Activated naive CD8-positive, alpha-beta T cell treated with anti-CD3 and anti-CD28 coated beads, Interleukin-2, amount 50 U/mL, for 16 hours (primary cell): ENCODE data around the gene LDLRAD4.
A peak's percentile ranks its signal among the peaks of the same experiment; 100 is the strongest.

Experiments used
- DNase-seq: peaks from one replicate; pipeline ENCODE4 v3.0.0-alpha.2; 2020; ENCODE audit warnings: low read depth, low spot score

Gene LDLRAD4

DNA sequence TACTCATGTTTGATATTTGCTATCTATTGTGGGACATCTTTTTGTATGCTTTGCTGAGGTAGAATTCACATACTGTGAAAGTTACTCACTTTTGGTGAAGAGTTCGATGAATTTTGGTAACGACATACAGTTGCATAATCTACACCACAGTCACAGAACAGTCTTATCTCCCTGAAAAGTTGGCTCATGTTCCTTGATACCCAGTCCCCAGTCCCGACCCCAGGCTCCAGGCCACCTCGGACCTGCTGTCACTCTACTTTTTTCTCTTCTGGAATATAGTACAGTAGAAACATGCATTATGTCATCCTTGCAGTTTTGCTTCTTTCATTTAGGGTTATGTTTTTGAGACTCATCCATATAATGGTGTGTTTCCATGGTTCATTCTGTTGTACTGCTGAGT is 316.1 kb downstream of the LDLRAD4 start:
- no peak for DNase-seq

DNA sequence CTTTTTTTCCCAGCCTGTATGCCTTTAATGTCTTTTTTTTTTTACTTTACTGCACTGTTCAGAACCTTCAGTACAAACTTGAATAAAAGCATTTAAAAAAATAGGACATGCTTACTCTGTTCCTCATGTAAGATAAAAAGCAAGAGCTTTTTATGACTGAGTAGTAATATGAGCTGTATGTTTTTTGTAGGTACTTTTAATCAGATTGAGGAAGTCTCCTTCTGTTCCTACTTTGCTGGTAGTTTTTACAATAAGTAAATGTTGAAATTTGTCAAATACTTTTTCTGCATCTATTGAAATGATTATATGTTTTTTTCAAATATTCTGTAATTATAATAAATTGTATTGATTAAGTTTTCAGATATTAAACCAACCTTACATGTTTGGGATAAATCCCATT is 318.0 kb downstream of the LDLRAD4 start:
- no peak for DNase-seq

DNA sequence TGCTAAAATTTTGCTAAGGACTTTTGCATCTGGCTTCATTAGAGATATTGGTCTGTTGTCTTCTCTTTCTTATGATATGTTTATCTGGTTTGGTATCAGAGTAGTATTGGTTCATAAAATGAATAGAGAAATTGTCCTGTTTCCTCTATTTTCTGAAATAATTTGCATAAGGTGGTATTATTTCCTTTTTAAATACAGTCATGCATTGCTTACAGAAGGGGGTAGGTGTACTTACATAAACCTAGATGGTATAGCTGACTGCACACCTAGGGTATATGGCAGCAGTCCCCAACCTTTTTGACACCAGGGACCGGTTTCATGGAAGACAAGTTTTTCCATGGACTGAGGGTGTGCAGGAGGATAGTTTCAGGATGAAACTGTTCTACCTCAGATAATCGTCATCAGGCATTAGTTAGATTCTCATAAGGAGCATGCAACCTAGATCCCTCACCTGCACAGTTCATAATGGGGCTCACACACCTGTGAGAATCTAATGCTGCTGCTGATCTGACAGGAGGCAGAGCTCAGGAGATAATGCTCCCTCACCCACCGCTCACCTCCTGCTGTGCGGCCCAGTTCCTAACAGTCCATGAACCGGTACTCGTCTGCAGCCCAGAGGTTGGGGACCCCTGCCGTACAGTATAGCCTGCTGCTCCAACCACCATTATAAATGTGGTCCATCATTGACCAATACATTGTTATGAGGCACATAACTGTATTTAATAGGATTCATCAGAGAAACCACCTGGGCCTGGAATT is 318.6 kb downstream of the LDLRAD4 start:
- DNase-seq = no peak

DNA sequence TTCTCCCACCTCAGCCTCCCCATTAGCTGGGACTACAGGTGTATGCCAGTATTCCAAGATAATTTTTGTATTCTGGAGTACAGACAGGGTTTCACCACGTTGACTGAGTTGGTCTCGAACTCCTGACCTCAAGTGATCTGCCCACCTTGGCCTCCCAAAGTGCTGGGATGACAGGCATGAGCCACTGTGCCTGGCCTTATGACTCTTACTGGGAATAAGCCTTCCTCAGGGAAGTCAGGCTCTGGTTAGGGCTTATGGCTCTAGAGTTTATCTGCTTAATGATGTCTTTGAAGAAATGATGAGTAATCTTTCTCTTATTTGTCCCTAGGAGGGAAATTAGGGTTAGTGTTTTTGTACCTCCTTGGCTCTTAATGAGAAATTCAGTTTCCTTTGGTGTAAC is 320.1 kb downstream of the LDLRAD4 start:
- no peak for DNase-seq

DNA sequence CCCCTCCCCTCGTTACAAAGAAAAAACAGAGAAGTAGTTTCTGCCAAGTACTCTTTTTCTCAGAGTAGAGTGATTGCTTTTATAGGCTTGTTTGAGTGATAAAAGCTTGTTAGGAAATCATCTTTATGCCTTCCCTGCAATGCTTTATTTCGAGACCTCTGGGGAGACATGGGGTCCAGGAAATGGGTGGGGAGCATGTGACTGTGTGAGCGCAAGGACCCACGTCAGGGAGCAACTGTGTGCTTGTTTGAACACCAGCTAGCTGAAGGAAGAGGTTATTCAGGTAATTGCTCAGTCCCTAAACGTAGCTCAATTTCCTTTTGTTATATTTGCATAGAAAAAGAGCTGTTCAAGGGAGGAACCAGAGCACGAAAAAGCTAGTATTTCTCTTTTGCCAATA is 320.5 kb downstream of the LDLRAD4 start:
- DNase-seq = no peak

DNA sequence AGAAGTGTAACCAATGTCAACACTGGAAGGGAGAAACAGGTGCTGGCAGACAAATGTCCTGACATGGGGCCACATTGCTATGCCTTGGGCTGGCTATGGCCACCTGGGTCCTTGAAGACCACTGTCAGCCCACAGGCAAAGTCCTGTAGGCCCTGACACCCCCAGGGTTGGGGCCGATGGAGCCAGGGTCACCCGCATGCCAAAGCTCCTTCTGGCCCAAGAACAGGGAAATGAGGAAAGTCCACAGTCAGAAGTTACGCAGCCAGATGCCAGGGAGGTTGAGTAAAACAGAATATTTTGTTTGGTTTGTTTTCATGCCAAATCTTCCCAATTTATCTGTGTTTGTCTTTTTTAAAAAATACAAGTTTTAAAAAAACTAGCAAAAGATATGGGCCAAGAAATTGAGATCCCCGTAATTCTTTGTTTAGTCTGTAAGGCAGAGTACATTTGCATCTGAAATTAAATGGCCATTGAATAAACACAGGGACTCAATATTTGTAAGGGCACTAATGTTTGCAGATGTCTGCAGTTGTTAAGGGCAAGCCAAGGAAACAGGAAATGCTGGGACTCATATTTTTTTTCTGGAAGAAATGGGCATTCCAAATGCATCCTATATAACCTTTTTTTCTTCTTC is 321.4 kb downstream of the LDLRAD4 start:
- no peak for DNase-seq

DNA sequence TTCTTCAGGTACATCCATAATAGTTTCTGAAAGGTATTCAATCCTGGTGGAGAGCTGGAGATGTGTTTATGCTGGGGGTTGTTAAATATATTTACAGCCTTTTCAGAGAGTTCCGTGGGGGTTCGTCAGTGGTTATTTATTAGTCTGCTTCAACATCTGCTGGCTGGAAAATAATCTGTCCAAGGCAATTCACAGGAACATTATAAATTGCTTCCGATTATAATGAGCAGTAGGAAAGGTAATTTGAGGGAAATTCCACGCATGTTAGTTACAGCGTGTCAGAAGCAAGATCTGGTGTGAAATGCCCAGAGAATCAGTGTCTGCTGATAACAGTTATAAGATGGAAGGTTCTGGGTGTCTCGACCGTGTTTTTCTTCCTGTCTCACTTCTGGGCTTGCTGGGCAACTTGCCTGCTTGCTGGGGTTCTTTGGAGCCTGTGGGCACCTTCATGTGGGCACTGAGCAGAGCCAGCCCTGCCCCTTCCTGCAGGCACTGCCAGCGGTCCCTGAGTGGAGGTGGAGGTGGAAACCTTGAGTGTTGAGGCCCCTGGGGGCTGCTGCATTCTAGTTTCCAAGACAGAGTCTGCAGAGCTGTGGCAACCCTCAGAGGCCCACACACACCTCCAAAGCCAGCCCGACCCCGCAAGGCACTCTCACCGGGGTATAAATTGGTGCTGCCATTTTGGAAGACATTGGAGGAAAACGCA is 322.1 kb downstream of the LDLRAD4 start:
- peak; percentile 6 for DNase-seq

DNA sequence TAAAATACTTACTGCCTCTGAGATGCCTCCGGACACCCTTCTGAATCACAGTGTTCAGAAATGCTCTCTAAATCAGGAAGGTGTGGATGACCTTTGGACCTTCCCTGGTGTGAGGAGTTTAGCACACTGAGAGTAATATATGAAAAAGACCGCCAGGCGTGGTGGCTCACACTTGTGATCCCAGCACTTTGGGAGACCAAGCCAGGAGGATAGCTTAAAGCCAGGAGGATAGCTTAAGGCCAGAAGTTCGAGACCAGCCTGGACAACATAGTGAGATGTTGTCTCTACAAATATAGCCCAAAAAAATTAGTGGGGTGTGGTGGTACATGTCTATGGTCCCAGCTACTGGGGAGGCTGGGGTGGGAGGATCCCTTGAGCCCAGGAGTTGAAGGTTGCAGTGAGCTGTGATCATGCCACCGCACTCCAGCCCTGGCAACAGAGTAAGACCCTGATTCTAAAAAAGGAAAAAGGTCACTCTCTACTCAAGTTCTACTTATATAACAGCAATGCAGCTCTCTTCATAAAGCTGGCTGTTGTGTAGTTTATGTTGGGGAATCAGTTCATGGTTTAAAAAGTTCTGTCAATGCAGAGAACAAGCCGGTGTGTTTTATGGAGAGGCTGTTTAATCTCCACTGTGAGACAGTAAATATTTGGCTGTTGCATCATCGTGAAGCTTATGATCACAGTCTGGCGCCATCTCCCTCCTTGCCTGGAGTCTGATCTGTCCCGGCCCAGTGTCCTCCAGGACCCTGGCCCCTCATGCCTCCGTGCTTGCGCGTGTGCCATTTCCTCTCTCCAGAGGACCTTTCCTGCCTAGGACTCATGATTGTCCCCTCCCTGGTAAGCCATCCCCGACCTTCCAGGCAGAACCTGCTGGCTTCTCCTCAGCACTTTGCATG is 323.3 kb downstream of the LDLRAD4 start:
- DNase-seq = no peak

DNA sequence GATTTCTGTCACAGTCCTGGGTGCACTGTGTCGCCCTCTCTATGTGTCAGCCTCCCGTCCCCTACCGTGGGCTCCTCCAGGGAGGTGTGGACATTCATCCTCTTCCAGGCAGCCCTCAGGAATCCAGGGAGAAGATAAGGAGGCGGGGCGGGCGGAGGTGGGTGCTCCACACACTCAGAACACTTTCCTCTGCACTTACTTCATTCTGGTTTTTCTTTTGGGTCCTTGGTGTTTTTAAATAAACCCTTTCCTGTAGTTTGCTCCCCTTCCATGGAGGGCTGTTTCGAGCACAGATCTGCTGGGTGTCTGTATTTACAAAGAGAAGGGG is 323.9 kb downstream of the LDLRAD4 start:
- no peak for DNase-seq

DNA sequence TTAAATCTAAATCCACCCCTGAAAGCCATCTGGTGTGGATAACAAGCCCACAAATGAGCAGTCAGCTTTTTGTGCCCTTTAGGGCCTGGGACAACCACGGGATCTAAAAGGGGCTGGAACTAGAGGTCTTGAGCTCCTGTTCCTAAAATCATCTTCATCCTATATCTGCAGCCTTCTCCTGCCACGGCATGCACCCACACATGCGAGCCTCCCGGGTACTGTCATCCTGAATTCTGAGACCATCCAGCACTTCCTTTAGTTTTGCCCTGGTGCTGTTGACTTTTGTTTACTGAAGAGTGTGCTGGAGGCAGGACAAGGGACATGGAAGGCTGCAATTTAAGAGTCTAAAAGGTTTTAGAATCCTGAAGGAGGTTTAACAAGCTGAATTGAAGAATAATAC is 324.6 kb downstream of the LDLRAD4 start:
- DNase-seq = no peak

DNA sequence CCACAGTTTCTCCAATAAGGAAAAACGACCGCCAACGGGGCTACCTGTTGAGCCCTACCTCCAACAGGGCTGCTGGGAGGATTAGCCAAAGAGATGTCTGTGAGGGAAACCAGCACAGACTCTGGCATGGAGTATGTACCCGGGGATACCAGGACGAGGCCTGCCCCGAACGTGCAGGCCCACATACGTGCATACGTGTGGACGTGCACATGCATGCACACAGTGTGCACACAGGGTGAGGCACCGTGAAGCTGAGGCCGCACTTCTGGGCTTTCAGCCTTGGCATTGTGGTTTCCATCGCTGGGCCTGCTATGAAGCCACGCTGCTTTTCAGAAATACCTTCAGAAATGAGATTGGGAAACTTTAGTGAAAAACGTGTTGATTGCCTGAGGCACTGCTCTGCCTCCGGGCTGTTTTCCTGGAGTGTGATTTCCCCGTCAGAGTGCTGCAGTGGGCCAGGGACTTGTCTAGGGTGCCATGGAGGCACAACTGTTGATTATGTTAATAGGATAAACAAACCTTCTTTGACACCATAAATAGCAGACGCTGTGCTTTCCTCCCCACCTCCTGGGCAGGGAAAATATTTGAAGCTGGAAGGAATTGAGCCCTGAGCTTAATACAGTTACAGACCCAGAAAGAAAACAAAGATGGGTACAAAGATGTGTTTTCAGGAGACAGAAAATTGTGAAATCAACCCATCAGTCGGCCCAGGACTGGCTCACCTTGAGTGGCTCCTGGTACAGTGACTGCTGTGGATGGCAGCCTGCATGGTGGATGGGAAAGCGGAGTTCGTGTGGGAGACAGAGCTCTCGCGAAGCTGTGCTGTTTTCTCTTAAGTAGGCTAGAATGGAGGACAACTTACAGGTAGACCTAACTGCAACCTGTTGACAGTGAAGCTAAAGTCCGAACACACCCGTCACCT is 325.5 kb downstream of the LDLRAD4 start:
- no peak for DNase-seq

DNA sequence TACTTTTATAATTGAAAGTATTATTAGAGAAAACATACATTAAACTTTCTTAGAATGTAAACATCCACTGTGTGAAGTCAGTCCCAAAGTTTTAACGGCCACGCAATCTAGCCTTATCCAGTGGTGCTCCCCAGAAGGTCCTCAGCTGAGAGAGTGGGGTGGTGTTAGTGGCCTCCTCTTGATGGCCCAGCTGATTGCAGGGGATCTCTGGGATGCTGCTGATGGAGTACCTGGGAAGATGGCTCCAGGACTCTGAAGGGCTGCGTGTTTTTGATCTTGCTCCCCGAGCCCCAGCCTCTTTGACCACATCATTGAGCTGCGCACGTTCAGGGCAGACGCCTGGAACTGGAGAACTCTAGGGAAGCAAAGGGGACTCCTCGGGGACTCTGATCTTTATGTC is 326.4 kb downstream of the LDLRAD4 start:
- no peak for DNase-seq

DNA sequence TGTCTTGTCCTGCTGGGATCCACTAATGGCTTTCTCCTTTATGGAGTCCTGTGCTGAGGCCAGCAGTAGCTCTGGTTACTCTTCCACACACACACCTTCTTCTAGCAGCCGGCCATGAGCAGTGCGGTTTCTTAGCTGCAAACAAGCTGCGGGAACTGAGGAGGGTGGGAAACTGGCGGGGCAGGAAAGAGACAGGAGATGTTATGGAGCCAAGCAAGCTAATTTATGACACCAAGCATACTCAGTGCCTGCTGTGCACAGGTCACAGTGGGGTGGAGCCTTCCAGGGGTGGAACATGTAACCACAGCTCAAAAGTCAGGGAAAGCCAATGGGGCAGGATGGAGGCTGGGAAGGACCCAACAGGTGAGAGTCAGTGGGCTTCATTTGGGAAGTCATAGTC is 327.0 kb downstream of the LDLRAD4 start:
- no peak for DNase-seq

DNA sequence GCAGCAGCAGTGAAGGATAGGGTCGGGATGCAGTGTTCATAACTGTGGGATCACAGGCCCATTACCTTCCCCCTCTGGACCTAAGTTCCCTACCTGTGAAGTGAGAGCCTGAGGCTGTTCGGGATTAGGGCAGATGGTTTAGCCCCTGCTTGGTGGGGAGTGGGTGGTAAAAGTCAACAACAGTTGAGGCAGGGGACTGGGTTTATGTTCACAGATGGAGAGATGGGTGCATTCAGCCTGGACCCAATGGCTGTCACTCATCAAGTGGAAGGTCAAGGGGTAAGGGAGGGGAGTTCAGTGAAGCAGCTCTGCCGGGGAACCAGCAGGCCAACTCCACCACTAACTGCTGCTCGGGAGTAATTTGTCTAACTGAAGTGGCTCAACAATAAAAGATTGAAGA is 327.4 kb downstream of the LDLRAD4 start:
- no peak for DNase-seq

DNA sequence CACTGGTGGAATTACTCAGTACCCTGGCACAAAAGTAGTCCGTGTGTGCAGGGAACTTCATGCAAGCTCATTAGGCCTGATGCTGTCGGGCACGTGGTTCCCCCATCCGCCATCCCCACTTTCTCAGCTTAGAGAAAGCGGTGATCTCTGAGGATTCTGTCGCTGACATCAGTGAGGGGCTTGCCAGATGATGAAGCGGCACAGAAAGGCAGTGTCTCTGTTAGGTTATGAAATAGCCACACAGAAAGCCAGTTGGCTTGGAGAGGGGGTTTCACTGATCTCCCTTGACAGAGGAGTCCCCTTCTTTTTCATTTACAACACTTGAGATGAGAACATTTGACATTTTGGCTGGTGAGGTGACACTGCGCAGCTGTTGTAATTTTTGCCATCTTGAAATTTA is 328.1 kb downstream of the LDLRAD4 start:
- DNase-seq = no peak

DNA sequence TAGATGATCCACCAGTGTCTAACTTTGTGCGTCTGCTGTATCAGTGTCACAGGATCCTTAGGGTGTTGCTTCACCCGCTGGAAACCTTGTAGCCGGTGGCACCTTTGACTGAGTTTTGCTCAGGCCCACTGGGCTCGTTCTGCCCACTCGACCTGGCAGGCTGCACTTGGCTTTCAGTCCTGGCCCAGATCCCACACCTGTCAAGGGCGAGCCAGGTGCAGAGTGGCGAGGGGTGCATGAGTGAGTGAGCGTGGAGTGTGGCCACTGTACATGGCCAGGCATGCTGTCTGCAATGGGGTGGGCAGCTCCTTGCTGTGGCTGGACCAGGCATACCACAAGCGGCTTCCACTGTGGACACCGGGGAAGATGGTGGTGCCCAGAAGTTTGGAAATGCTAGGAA is 328.8 kb downstream of the LDLRAD4 start:
- no peak for DNase-seq

DNA sequence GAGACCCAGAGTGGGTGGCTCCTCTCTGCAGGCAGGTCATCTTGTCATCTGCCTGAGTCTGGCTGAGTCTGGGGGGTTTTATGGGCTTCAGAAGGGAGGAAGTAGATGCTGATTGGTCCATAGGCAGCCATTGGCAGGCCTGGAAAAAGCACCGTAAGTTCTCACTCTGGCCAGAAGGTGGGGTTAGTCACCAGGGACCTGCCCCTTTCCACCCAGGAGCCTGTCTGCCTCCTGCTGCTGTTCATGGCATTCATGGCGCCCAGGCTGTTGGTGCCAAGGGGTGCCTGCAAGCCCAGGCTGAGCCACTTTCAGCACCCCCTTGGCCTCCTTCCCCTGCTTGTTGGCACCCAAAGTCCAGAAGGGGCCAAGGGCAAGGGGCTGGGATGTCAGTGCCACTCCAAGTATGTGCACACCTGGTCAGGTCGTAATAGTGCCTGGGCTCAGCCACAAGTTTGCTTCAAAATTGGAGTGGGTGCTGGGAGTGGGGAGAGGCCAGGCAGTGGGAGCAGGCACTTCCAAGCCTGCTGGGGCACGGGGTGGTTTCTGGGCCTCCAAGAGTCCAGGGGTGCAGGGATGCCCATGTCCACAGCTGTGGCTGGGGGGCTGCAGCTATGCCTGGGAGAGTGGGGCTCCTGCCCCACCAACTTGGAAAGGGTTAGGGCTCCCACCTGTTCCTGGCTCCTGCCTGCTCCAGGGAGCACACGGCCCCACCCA is 329.7 kb downstream of the LDLRAD4 start:
- no peak for DNase-seq

DNA sequence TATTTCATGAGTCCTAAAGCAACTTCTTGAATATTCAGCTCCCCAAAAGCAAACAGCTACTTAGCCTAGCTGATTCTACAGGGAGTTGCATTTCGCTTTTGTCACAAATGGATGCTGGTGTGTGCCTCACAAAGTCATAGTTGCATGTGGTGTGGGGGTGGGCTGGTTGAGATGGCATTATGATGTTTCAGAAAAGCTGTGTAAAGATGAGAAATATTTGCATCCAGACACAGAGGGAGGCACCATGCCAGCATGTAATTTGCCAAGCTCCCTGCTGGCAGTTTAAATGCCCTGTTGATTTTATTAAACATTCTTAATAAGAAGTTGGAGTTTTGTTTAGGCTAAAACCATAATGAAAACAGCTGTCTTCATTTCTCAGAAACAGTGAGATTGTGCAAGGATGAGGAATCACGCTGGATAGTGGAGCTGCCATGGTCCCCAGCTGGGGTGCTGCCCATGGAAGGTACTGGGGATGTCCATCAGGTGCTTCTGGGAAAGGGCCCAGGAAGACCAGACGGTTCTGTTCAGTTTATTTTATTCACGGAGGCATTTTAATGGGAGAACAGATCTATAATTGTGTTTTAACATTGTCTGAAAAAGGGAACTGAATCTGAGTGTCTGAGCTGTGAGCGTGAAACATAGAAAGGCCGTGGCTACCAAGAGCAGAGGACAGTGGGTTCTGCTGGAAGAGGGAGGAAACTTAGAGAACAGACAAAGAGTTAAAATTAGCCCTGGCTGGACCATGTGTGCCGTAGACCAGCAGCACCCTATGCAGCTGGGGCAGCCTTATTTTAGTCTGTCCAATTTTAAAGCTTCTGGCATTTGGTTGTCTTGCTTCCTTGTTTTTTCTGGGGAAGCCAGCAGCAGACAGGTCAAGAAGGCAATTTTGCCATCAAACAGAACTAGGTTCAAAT is 330.7 kb downstream of the LDLRAD4 start:
- no peak for DNase-seq

DNA sequence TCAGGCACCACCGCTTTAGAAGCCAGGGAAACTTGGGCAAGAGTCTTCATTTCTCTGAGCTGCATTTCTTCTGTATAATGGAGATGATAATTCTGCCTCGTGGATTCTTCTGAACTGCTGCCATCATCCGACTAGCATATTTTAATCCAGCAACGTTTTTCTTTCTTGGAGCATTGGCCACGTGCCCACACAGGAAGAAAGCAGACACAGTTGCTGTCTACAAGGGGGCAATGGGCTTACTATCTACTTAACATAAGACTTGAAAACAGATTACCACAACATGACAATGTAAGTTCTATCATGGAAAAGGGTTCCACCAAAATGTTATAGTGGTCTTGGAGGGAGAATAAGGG is 331.3 kb downstream of the LDLRAD4 start:
- DNase-seq = no peak
